ENCODE data around the gene IQCF6. TPM values are rescaled to one million over a fixed set of nuclear protein-coding genes. Genes with fewer than 3 reads are reported as not detected.

Gene IQCF6
- total and polyA plus RNA-seq, 12 donors: not detected

DNA sequence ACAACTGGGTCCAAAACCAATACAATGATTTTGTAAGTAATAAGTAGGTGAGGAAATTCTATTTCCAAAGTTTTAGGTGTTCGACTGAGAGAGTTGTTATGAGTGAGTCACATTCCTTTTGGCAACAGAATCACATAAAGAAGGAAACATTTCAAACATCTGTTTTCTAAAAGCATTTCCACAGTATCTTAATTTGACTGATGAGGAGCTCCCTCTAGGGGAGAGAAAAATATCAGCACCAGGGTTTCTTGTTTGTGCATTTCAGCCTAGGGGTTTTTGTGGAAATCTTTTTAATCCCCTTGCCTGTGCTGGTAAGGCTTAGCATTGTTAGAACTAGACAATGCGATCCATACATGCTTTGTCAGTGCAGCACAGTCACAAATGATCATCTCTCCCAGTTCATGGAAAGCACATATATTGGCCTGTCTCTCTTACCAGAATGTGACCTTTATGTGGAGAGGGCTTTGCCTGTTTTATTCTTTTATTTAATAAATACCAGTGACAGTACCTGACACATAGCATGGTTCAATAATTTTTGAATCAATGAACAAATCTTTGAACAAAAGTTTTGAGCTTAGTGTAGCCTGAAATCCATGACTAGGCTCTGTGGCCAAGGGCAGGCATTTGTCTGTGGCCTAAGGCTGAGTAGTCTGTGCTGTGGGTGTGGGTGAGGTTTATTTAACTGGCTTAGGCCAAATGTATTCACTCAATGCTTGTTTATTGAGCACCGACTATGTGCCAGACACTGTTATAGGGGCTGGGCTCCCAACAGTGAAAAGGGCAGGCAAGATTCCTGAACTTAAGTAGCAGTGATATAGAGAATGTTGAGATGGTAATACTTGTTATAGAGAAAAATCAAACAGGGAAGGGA lies 21.1 kb upstream of the IQCF6 start:
- TF ChIP-seq, protein P1, sequence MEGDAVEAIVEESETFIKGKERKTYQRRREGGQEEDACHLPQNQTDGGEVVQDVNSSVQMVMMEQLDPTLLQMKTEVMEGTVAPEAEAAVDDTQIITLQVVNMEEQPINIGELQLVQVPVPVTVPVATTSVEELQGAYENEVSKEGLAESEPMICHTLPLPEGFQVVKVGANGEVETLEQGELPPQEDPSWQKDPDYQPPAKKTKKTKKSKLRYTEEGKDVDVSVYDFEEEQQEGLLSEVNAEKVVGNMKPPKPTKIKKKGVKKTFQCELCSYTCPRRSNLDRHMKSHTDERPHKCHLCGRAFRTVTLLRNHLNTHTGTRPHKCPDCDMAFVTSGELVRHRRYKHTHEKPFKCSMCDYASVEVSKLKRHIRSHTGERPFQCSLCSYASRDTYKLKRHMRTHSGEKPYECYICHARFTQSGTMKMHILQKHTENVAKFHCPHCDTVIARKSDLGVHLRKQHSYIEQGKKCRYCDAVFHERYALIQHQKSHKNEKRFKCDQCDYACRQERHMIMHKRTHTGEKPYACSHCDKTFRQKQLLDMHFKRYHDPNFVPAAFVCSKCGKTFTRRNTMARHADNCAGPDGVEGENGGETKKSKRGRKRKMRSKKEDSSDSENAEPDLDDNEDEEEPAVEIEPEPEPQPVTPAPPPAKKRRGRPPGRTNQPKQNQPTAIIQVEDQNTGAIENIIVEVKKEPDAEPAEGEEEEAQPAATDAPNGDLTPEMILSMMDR (IDR thresholded peaks at IDR 0.05): peak; percentile 62 to 81 (median 68)
- TF ChIP-seq POLR2A (IDR thresholded peaks at IDR 0.05): no peak
- H3K9me3 ChIP-seq (replicated peaks in 1 of 3): no peaks in the 10 kb centered on the region
- H3K36me3 ChIP-seq (replicated peaks in 1 of 2): no peaks in the 10 kb centered on the region
- H3K27me3 ChIP-seq: peaks cover 11% of the 10 kb centered on the region
- no peaks in the 10 kb centered on the region for H3K4me1 ChIP-seq (replicated peaks in 1 of 2)
- peak in 4 of 7 donors; percentile 18 to 42 (median 32) for DNase-seq
- 12 to 25% (median 20%) methylated on average over 3 of the region's 3 CpGs for WGBS, 4 donors
- H3K27ac ChIP-seq: no peak overlapping the region
- intact Hi-C loops (cut with DNase I): no loop called here
- no peak overlapping the region for H3K4me3 ChIP-seq

DNA sequence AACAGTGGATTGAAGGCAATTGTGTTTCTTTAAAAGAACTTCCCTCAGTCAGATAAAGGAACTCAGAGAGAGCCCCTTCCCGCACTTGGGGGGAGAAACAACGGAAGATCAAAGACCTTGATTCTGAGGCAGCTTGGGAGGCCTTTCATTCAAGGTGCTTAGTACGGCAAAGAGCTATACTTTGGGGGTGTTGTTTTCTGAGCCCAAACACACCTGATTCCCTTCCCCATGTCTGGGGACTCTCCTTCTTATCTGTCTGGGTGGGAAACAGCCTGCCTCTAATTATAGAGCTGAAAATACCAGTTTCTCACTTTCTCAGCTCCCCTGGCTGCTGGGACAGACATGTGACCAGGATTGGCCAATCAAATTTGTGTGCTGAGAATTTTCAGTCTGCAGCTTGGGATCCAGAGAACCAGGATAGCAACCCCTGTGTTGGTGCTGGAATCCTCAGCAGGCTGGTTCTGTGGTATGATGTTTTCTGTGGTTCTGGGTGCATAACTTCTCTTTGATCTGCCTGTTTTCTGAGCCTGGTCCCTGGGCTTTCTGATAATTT lies 19.4 kb upstream of the IQCF6 start:
- TF ChIP-seq, protein P1 (IDR thresholded peaks at IDR 0.05): no peak
- no peak for TF ChIP-seq POLR2A (IDR thresholded peaks at IDR 0.05)
- Histone ChIP-seq H3K27ac (no peak overlapping the region), H3K9me3 (replicated peaks in 1 of 3) (no peaks in the 10 kb centered on the region), H3K4me1 (replicated peaks in 1 of 2) (no peaks in the 10 kb centered on the region), H3K27me3 (peaks cover 11% of the 10 kb centered on the region), H3K36me3 (replicated peaks in 1 of 2) (no peaks in the 10 kb centered on the region), H3K4me3 (no peak overlapping the region)
- WGBS, 4 donors: 7 to 23% (median 20%) methylated on average over 3 of the region's 3 CpGs
- intact Hi-C loops (cut with DNase I): no loop called here
- DNase-seq: no peak

DNA sequence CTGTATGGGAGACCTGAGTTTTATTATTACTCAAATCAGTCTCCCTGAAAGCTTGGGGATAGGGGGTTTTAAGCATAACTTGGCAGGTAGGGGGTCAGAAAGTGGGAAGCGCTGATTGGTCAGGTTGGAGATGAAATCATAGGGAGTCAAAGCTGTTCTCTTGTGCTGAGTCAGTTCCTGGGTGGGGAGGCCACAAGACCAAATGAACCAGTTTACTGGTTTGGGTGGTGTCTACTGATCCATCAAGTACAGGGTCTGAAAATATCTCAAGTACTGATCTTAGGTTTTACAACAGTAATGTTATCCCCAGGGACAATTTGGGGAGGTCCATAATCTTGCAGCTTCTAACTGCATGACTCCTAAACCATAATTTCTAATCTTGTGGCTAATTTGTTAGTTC lies 17.8 kb upstream of the IQCF6 start:
- WGBS, 4 donors: 84 to 100% (median 91%) methylated on average over 1 of the region's 1 CpG
- H3K9me3 ChIP-seq (replicated peaks in 1 of 3): no peaks in the 10 kb centered on the region
- no peaks in the 10 kb centered on the region for H3K36me3 ChIP-seq (replicated peaks in 1 of 2)
- TF ChIP-seq, protein P1 (IDR thresholded peaks at IDR 0.05): no peak
- TF ChIP-seq POLR2A (IDR thresholded peaks at IDR 0.05): no peak
- intact Hi-C loops (cut with DNase I): no loop called here
- H3K4me1 ChIP-seq (replicated peaks in 1 of 2): no peaks in the 10 kb centered on the region
- no peak for DNase-seq
- peaks cover 11% of the 10 kb centered on the region for H3K27me3 ChIP-seq
- no peak overlapping the region for H3K4me3 ChIP-seq
- H3K27ac ChIP-seq: no peak overlapping the region

DNA sequence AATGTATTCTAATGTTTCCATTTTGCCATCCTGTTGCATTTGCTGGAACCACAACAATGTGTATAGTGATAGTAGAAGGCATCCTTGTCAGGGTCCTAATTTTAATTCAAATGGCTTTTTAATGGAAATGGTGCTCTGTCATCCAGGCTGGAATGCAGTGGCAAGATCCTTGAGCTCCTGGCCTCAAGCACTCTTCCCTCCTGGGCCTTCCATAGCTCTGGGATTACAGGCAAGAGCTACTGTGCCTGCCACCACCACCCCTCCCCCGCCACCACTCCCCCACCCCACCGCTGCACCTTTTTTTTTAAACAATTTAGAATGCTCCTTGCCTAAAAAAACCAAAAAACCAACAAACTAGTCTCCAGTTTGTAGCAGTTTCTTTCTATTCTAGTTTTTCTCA lies 15.2 kb upstream of the IQCF6 start:
- TF ChIP-seq POLR2A (IDR thresholded peaks at IDR 0.05): no peak
- Histone ChIP-seq H3K4me1 (replicated peaks in 1 of 2) (no peaks in the 10 kb centered on the region), H3K4me3 (no peak overlapping the region), H3K27ac (no peak overlapping the region), H3K9me3 (replicated peaks in 1 of 3) (no peaks in the 10 kb centered on the region), H3K27me3 (peaks cover 11% of the 10 kb centered on the region), H3K36me3 (replicated peaks in 1 of 2) (no peaks in the 10 kb centered on the region)
- DNase-seq: no peak
- 54 to 73% (median 62%) methylated on average over 2 of the region's 2 CpGs for WGBS, 4 donors
- intact Hi-C loops (cut with DNase I): no loop called here
